Panc1 (cell line): ENCODE measurements around the gene EME2. TPM values are rescaled to one million over a fixed set of nuclear protein-coding genes. Genes with fewer than 3 reads are reported as not detected.

Experiments used
- ATAC-seq: fragments of 200-7000 bp; cut with Tn5 transposase; 2 replicates; pipeline ENCODE4 v1.9.1; 2020; ENCODE audit warnings: mild to moderate bottlenecking, moderate library complexity
- BruUV-seq: library from RNA; stranded (reverse); fragments of 400-500 nt; replicated peaks from 2 replicates; lab custom pipeline; 2021; lab: Mats Ljungman, UMichigan
- CTCF ChIA-PET: fragments of 300-600 bp; sonication (Branson Sonifier 250); formaldehyde crosslinking; loops from one replicate; lab custom pipeline; 2022; ENCODE audit warnings: antibody characterized with exemption; lab: Charles Lee
- POLR2A ChIA-PET: fragments of 300-600 bp; sonication (Branson Sonifier 250); formaldehyde crosslinking; loops from one replicate; lab custom pipeline; 2022; ENCODE audit warnings: antibody characterized with exemption; lab: Charles Lee
- DNase-seq: peaks from one replicate; pipeline ENCODE4 v3.0.0-alpha.2; 2010; ENCODE audit warnings: low read depth, low spot score
- H3K27ac ChIP-seq: 2 replicates; pipeline ENCODE4 v1.5.1; 2011; ENCODE audit warnings: mild to moderate bottlenecking, low read length, inconsistent platforms
- H3K27me3 ChIP-seq: fragments of 200-500 bp; sonication (Bioruptor generic); 2 replicates; pipeline ENCODE4 v1.6.0; 2014; ENCODE audit warnings: low read length, inconsistent platforms; ENCODE audit not compliant: control insufficient read depth, insufficient read depth
- H3K36me3 ChIP-seq: fragments of 200-500 bp; sonication (Bioruptor generic); 2 replicates; pipeline ENCODE4 v1.5.1; 2014; ENCODE audit warnings: inconsistent platforms, mild to moderate bottlenecking, low read length, moderate library complexity; ENCODE audit not compliant: control insufficient read depth, insufficient read depth
- H3K4me1 ChIP-seq: 2 replicates; pipeline ENCODE4 v1.5.1; 2011; ENCODE audit warnings: inconsistent platforms, mild to moderate bottlenecking, low read length, moderate library complexity; ENCODE audit not compliant: control insufficient read depth, insufficient read depth
- H3K4me3 ChIP-seq, 2 experiments: 2 replicates each; pipeline ENCODE4 v1.5.1; 2011 to 2012; ENCODE audit warnings: low read depth in 2 of 2, low read length in 2 of 2, mild to moderate bottlenecking in 2 of 2, inconsistent platforms in 1 of 2, moderate library complexity in 1 of 2
- H3K9me3 ChIP-seq: fragments of 200-500 bp; sonication (Bioruptor generic); 2 replicates; pipeline ENCODE4 v1.5.1; 2014; ENCODE audit warnings: low read depth, mild to moderate bottlenecking, inconsistent platforms, low read length, moderate library complexity; ENCODE audit not compliant: control insufficient read depth, insufficient read depth
- POLR2AphosphoS5 ChIP-seq: IDR thresholded peaks from 2 replicates; pipeline ENCODE4 v1.6.1; 2012; ENCODE audit warnings: mild to moderate bottlenecking, low read depth, low read length, moderate library complexity
- SIN3A ChIP-seq: IDR thresholded peaks from 2 replicates; pipeline ENCODE4 v1.6.1; 2012; ENCODE audit warnings: low read depth, mild to moderate bottlenecking, low read length, moderate library complexity, borderline replicate concordance; ENCODE audit not compliant: insufficient read depth
- TCF7L2 ChIP-seq: IDR thresholded peaks from 2 replicates; pipeline ENCODE4 v1.6.1; 2011; ENCODE audit warnings: mild to moderate bottlenecking, low read depth, low read length, inconsistent platforms
- in situ Hi-C: cut with HindIII; loops from 2 replicates; pipeline ENCODE4 v1.10.0; 2016; ENCODE audit warnings: low sequenced_read_pairs, low pct_unique_long_range_greater_than_20kb
- intact Hi-C: fragments of 100-400 bp; cut with micrococcal nuclease; formaldehyde crosslinking; loops from one replicate; pipeline ENCODE4 v1.10.0; 2022; ENCODE audit not compliant: unreplicated experiment
- total RNA-seq: library from RNA; stranded (reverse); gene quantifications from one replicate; pipeline ENCODE4 v1.2.1, GENCODE V29; 2021; ENCODE audit not compliant: unreplicated experiment
- TF ChIP-seq, protein P1 (sequence below), 2 experiments: IDR thresholded peaks; 2 replicates each; pipeline ENCODE4 v1.6.1; 2011 to 2012; ENCODE audit warnings: low read depth in 2 of 2, control low read depth in 1 of 2, low read length in 1 of 2, mild to moderate bottlenecking in 1 of 2, moderate library complexity in 1 of 2; ENCODE audit not compliant: insufficient read depth in 1 of 2
- TF ChIP-seq, protein P2 (sequence below): fragments of 450-650 bp; IDR thresholded peaks from 2 replicates; pipeline ENCODE4 v1.5.1; 2017; ENCODE audit warnings: mild to moderate bottlenecking

The EME2 gene
- total RNA-seq, 1 experiment from 2014 or later: 53.4 TPM

DNA sequence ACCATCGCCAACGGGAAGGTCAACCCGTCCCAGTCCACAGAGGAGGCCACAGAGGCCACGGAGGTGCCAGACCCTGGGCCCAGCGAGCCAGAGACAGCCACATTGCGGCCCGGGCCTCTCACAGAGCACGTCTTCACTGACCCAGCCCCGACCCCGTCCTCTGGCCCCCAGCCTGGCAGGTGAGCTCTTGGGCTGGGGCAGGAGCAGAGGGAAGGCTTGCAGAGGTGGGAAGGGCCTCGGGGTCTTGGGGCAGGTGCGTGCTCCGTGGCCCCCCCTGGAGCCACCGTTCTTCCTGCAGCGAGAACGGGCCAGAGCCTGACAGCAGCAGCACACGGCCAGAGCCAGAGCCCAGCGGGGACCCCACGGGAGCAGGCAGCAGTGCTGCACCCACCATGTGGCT lies 6.4 kb upstream of the EME2 start:
- Histone ChIP-seq H3K27ac (no peak overlapping the region), H3K9me3 (no peaks in the 10 kb centered on the region), H3K36me3 (no peaks in the 10 kb centered on the region; the same call in 1 of the 2 replicates), H3K4me3 (no peak overlapping the region), H3K4me1 (peaks cover 14% of the 10 kb centered on the region), H3K27me3 (no peaks in the 10 kb centered on the region)
- TF ChIP-seq TCF7L2: no peak
- TF ChIP-seq POLR2AphosphoS5: no peak
- TF ChIP-seq, protein P1, sequence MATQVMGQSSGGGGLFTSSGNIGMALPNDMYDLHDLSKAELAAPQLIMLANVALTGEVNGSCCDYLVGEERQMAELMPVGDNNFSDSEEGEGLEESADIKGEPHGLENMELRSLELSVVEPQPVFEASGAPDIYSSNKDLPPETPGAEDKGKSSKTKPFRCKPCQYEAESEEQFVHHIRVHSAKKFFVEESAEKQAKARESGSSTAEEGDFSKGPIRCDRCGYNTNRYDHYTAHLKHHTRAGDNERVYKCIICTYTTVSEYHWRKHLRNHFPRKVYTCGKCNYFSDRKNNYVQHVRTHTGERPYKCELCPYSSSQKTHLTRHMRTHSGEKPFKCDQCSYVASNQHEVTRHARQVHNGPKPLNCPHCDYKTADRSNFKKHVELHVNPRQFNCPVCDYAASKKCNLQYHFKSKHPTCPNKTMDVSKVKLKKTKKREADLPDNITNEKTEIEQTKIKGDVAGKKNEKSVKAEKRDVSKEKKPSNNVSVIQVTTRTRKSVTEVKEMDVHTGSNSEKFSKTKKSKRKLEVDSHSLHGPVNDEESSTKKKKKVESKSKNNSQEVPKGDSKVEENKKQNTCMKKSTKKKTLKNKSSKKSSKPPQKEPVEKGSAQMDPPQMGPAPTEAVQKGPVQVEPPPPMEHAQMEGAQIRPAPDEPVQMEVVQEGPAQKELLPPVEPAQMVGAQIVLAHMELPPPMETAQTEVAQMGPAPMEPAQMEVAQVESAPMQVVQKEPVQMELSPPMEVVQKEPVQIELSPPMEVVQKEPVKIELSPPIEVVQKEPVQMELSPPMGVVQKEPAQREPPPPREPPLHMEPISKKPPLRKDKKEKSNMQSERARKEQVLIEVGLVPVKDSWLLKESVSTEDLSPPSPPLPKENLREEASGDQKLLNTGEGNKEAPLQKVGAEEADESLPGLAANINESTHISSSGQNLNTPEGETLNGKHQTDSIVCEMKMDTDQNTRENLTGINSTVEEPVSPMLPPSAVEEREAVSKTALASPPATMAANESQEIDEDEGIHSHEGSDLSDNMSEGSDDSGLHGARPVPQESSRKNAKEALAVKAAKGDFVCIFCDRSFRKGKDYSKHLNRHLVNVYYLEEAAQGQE (IDR thresholded peaks at IDR 0.05; ENCODE audit: insufficient read depth in 1 of 2, low read depth in 2 of 2, low read length in 1 of 2): no peak
- TF ChIP-seq, protein P2, sequence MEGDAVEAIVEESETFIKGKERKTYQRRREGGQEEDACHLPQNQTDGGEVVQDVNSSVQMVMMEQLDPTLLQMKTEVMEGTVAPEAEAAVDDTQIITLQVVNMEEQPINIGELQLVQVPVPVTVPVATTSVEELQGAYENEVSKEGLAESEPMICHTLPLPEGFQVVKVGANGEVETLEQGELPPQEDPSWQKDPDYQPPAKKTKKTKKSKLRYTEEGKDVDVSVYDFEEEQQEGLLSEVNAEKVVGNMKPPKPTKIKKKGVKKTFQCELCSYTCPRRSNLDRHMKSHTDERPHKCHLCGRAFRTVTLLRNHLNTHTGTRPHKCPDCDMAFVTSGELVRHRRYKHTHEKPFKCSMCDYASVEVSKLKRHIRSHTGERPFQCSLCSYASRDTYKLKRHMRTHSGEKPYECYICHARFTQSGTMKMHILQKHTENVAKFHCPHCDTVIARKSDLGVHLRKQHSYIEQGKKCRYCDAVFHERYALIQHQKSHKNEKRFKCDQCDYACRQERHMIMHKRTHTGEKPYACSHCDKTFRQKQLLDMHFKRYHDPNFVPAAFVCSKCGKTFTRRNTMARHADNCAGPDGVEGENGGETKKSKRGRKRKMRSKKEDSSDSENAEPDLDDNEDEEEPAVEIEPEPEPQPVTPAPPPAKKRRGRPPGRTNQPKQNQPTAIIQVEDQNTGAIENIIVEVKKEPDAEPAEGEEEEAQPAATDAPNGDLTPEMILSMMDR: no peak
- TF ChIP-seq SIN3A: no peak
- no peak for DNase-seq
- in situ Hi-C loops (no loop called here), intact Hi-C loops (no loop called here)
- ChIA-PET POLR2A (no interaction called here), CTCF (no interaction called here)
- ATAC-seq: no peak
- BruUV-seq: no TSS peak

DNA sequence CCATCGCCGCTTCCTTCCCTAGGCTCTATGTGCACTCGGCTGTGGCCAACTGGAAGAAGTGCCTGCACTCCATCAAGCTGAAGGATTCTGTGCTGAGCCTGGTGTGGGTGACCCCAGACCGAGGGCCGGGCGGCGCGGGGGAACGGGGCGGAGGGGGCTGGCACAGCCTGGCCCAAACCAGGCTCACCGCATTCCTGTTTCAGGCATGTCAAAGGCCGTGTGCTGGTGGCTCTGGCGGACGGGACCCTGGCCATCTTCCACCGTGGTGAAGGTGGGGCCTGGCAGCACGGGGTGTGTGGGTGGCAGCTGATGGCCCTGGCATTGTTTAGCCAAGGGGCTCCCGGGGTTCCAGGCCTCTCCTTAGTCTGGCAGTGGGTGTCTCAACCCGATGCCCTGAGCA lies 5.9 kb upstream of the EME2 start:
- H3K36me3 ChIP-seq: no peaks in the 10 kb centered on the region; the same call in 1 of the 2 replicates
- no peaks in the 10 kb centered on the region for H3K27me3 ChIP-seq
- no peak for DNase-seq
- ChIA-PET POLR2A (no interaction called here), CTCF (no interaction called here)
- BruUV-seq: no TSS peak
- ATAC-seq: no peak
- in situ Hi-C loops (no loop called here), intact Hi-C loops (no loop called here)
- peaks cover 14% of the 10 kb centered on the region for H3K4me1 ChIP-seq
- H3K9me3 ChIP-seq: no peaks in the 10 kb centered on the region
- H3K4me3 ChIP-seq: no peak overlapping the region
- TF ChIP-seq SIN3A (no peak), TCF7L2 (no peak), POLR2AphosphoS5 (no peak)
- TF ChIP-seq, protein P2: no peak
- TF ChIP-seq, protein P1 (IDR thresholded peaks at IDR 0.05; ENCODE audit: insufficient read depth in 1 of 2, low read depth in 2 of 2, low read length in 1 of 2): no peak
- no peak overlapping the region for H3K27ac ChIP-seq
